NCI-H2107 (cell line): ENCODE data around the gene TBKBP1.

ENCODE experiments used
- DNase-seq: peaks from one replicate; lab custom pipeline; 2025; lab: John Stamatoyannopoulos, UW

TBKBP1 gene

GRCh38 chr17:47693731-47694580 lies at the start of gene TBKBP1:
TSS of gene TBKBP1 (plus strand) at chr17:47694161. CDS start at chr17:47696113, 1,952 bp downstream.
- no peak for DNase-seq

- no peak for DNase-seq
Measured at GRCh38 chr17:47644324-47644723, 49.6 kb upstream of the TBKBP1 start.

- DNase-seq, result peak; percentile 98
Measured at GRCh38 chr17:47649153-47649971, 44.6 kb upstream of the TBKBP1 start, which contains the start of gene KPNB1. TSS of gene KPNB1 (plus strand) at chr17:47649919. CDS start at chr17:47650245, 326 bp downstream.

GRCh38 chr17:47649972-47650524 lies 43.9 kb upstream of the TBKBP1 start:
- no peak for DNase-seq

- peak; percentile 84 for DNase-seq
Measured at GRCh38 chr17:47650525-47651522, 43.1 kb upstream of the TBKBP1 start.

GRCh38 chr17:47651704-47652103 lies 42.3 kb upstream of the TBKBP1 start:
- DNase-seq, result no peak

- DNase-seq, result no peak
Measured at GRCh38 chr17:47652570-47652969, 41.4 kb upstream of the TBKBP1 start.

GRCh38 chr17:47653442-47653841 lies 40.5 kb upstream of the TBKBP1 start:
- DNase-seq, result no peak

- DNase-seq, result no peak
Measured at GRCh38 chr17:47654991-47655390, 39.0 kb upstream of the TBKBP1 start.

- no peak for DNase-seq
Measured at GRCh38 chr17:47660064-47660492, 33.9 kb upstream of the TBKBP1 start.

- peak; percentile 41 for DNase-seq
Measured at GRCh38 chr17:47663912-47664623, 29.9 kb upstream of the TBKBP1 start.

- DNase-seq, result no peak
Measured at GRCh38 chr17:47664624-47664941, 29.4 kb upstream of the TBKBP1 start.

- DNase-seq, result no peak
Measured at GRCh38 chr17:47665655-47666054, 28.3 kb upstream of the TBKBP1 start.

- no peak for DNase-seq
Measured at GRCh38 chr17:47669081-47669480, 24.9 kb upstream of the TBKBP1 start.

- no peak for DNase-seq
Measured at GRCh38 chr17:47670064-47670463, 23.9 kb upstream of the TBKBP1 start.

- no peak for DNase-seq
Measured at GRCh38 chr17:47674499-47674898, 19.5 kb upstream of the TBKBP1 start.

GRCh38 chr17:47675380-47676198 lies 18.4 kb upstream of the TBKBP1 start:
- DNase-seq, result no peak

- DNase-seq, result no peak
Measured at GRCh38 chr17:47676199-47676472, 17.8 kb upstream of the TBKBP1 start.

- DNase-seq, result no peak
Measured at GRCh38 chr17:47676510-47677165, 17.3 kb upstream of the TBKBP1 start.

- DNase-seq, result no peak
Measured at GRCh38 chr17:47678196-47678595, 15.8 kb upstream of the TBKBP1 start.
